OCI-LY7 (cell line): ENCODE data around the gene ZXDC.

Experiments
- EZH2phosphoT487 ChIP-seq: fragments of 200-600 bp; sonication (generic); IDR thresholded peaks from 2 replicates; pipeline ENCODE4 v1.6.1; 2018; ENCODE audit warnings: low read depth, borderline replicate concordance, mild to moderate bottlenecking, mixed run types, antibody characterized with exemption, low read length, moderate library complexity, mixed read lengths
- TF ChIP-seq, protein P1 (sequence below): fragments of 200-600 bp; sonication (generic); conservative IDR thresholded peaks from 2 replicates; pipeline ENCODE4 v1.5.1; 2014; ENCODE audit warnings: mild to moderate bottlenecking, antibody characterized with exemption, low read length, moderate library complexity, mixed read lengths

GRCh38 chr3:126508564-126508964 lies 32.9 kb upstream of the ZXDC start:
- TF ChIP-seq, protein P1, sequence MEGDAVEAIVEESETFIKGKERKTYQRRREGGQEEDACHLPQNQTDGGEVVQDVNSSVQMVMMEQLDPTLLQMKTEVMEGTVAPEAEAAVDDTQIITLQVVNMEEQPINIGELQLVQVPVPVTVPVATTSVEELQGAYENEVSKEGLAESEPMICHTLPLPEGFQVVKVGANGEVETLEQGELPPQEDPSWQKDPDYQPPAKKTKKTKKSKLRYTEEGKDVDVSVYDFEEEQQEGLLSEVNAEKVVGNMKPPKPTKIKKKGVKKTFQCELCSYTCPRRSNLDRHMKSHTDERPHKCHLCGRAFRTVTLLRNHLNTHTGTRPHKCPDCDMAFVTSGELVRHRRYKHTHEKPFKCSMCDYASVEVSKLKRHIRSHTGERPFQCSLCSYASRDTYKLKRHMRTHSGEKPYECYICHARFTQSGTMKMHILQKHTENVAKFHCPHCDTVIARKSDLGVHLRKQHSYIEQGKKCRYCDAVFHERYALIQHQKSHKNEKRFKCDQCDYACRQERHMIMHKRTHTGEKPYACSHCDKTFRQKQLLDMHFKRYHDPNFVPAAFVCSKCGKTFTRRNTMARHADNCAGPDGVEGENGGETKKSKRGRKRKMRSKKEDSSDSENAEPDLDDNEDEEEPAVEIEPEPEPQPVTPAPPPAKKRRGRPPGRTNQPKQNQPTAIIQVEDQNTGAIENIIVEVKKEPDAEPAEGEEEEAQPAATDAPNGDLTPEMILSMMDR, result no peak
- TF ChIP-seq EZH2phosphoT487, result no peak
